SK-N-SH treated with all-trans-retinoic acid at 6 μM for 48 hours (cell line): ENCODE results near the gene NSG1.

Source experiments
- ATAC-seq: fragments of 200-7000 bp; cut with Tn5 transposase; 3 replicates; pipeline ENCODE4 v1.9.1; 2020; ENCODE audit warnings: mild to moderate bottlenecking, moderate library complexity
- ARNTL ChIP-seq: fragments of 450-650 bp; formaldehyde crosslinking; IDR thresholded peaks from 2 replicates; pipeline ENCODE4 v1.5.0; 2020; ENCODE audit warnings: low read depth, mild to moderate bottlenecking, moderate library complexity, borderline replicate concordance
- BACH2 ChIP-seq: fragments of 250-450 bp; sonication (Bioruptor Pico); IDR thresholded peaks from 2 replicates; pipeline ENCODE4 v1.9.0; 2021; ENCODE audit warnings: mild to moderate bottlenecking, borderline replicate concordance
- ESRRG ChIP-seq: fragments of 250-450 bp; sonication (Bioruptor Pico); IDR thresholded peaks from 2 replicates; pipeline ENCODE4 v1.6.1; 2021; ENCODE audit warnings: mild to moderate bottlenecking
- GLIS3 ChIP-seq: fragments of 250-450 bp; sonication (Bioruptor Pico); IDR thresholded peaks from 2 replicates; pipeline ENCODE4 v1.5.0; 2020; ENCODE audit warnings: mild to moderate bottlenecking, moderate library complexity
- ISL1 ChIP-seq: fragments of 250-450 bp; sonication (Bioruptor Pico); IDR thresholded peaks from 2 replicates; pipeline ENCODE4 v2.1.2; 2022; ENCODE audit warnings: mild to moderate bottlenecking, moderate library complexity
- PPARA ChIP-seq: fragments of 250-450 bp; sonication (Bioruptor Pico); IDR thresholded peaks from 2 replicates; pipeline ENCODE4 v1.5.0; 2020; ENCODE audit warnings: mild to moderate bottlenecking, borderline replicate concordance
- SNAI2 ChIP-seq: fragments of 250-450 bp; sonication (Bioruptor Pico); IDR thresholded peaks from 2 replicates; pipeline ENCODE4 v1.5.0; 2020; ENCODE audit warnings: mild to moderate bottlenecking, moderate library complexity
- TCF4 ChIP-seq: fragments of 250-450 bp; sonication (Bioruptor Pico); IDR thresholded peaks from 2 replicates; pipeline ENCODE4 v1.8.0; 2021; ENCODE audit warnings: mild to moderate bottlenecking, moderate library complexity, borderline replicate concordance
- TOX ChIP-seq: fragments of 250-450 bp; sonication (Bioruptor Pico); IDR thresholded peaks from 2 replicates; pipeline ENCODE4 v1.8.0; 2021; ENCODE audit warnings: mild to moderate bottlenecking, moderate library complexity, borderline replicate concordance
- ZC3H10 ChIP-seq: fragments of 250-450 bp; sonication (Bioruptor Pico); IDR thresholded peaks from 2 replicates; pipeline ENCODE4 v1.5.1; 2021; ENCODE audit warnings: mild to moderate bottlenecking, moderate library complexity
- ZFP3 ChIP-seq: fragments of 250-450 bp; sonication (Bioruptor Pico); IDR thresholded peaks from 2 replicates; pipeline ENCODE4 v1.5.0; 2020; ENCODE audit warnings: mild to moderate bottlenecking, moderate library complexity
- ZNF565 ChIP-seq: fragments of 450-650 bp; formaldehyde crosslinking; conservative IDR thresholded peaks from 2 replicates; pipeline ENCODE4 v1.5.0; 2020; ENCODE audit warnings: low read depth, mild to moderate bottlenecking, moderate library complexity
- ZNF70 ChIP-seq: fragments of 450-650 bp; formaldehyde crosslinking; IDR thresholded peaks from 2 replicates; pipeline ENCODE4 v1.5.0; 2020; ENCODE audit warnings: mild to moderate bottlenecking, moderate library complexity
- ZNF8 ChIP-seq: fragments of 450-650 bp; formaldehyde crosslinking; IDR thresholded peaks from 2 replicates; pipeline ENCODE4 v1.5.0; 2020; ENCODE audit warnings: mild to moderate bottlenecking, moderate library complexity
- TF ChIP-seq, protein P1 (sequence below): fragments of 250-450 bp; sonication (Bioruptor Pico); IDR thresholded peaks from 2 replicates; pipeline ENCODE4 v1.8.0; 2020; ENCODE audit warnings: mild to moderate bottlenecking, moderate library complexity, borderline replicate concordance
- TF ChIP-seq, protein P2 (sequence below): fragments of 250-450 bp; sonication (Bioruptor Pico); IDR thresholded peaks from 2 replicates; pipeline ENCODE4 v1.5.1; 2021; ENCODE audit warnings: mild to moderate bottlenecking, moderate library complexity
- TF ChIP-seq, protein P3 (sequence below): fragments of 250-450 bp; sonication (Bioruptor Pico); IDR thresholded peaks from 2 replicates; pipeline ENCODE4 v1.5.1; 2020; ENCODE audit warnings: low read depth, mild to moderate bottlenecking, moderate library complexity
- TF ChIP-seq, protein P4 (sequence below): fragments of 250-450 bp; sonication (Bioruptor Pico); IDR thresholded peaks from 2 replicates; pipeline ENCODE4 v1.5.0; 2020; ENCODE audit warnings: mild to moderate bottlenecking, moderate library complexity

NSG1 gene

DNA sequence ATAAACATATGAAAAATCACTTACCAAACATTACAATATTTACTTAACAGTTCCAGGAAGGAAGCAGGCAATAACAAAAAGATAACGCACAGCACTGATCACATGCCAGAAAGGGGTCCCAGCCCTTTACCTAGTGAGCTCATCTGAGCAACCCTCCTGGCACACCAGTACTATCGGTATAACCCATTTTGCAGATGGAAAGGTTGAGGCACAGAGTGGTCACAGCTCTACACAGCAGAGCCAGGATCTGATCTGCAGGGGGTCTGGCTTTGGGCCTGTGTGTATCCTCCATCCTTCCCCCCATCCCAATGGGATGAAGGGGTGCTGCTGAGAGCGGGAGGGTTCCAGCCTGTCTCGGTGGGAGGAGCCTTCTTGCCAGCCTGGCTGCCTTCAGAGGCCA is 5.0 kb downstream of the NSG1 start:
- no peak for ATAC-seq
- TF ChIP-seq, protein P1, sequence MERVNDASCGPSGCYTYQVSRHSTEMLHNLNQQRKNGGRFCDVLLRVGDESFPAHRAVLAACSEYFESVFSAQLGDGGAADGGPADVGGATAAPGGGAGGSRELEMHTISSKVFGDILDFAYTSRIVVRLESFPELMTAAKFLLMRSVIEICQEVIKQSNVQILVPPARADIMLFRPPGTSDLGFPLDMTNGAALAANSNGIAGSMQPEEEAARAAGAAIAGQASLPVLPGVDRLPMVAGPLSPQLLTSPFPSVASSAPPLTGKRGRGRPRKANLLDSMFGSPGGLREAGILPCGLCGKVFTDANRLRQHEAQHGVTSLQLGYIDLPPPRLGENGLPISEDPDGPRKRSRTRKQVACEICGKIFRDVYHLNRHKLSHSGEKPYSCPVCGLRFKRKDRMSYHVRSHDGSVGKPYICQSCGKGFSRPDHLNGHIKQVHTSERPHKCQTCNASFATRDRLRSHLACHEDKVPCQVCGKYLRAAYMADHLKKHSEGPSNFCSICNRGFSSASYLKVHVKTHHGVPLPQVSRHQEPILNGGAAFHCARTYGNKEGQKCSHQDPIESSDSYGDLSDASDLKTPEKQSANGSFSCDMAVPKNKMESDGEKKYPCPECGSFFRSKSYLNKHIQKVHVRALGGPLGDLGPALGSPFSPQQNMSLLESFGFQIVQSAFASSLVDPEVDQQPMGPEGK (CRISPR knock-in tag), result no peak

GRCh38 chr4:4392501-4393183 is 5.7 kb downstream of the NSG1 start:
- no peak for TF ChIP-seq ZNF8 (CRISPR knock-in tag)
- TF ChIP-seq, all 23 proteins: peak for 0
- no peak for ATAC-seq

- peak; percentile 84 for ATAC-seq
- TF ChIP-seq, protein P2, sequence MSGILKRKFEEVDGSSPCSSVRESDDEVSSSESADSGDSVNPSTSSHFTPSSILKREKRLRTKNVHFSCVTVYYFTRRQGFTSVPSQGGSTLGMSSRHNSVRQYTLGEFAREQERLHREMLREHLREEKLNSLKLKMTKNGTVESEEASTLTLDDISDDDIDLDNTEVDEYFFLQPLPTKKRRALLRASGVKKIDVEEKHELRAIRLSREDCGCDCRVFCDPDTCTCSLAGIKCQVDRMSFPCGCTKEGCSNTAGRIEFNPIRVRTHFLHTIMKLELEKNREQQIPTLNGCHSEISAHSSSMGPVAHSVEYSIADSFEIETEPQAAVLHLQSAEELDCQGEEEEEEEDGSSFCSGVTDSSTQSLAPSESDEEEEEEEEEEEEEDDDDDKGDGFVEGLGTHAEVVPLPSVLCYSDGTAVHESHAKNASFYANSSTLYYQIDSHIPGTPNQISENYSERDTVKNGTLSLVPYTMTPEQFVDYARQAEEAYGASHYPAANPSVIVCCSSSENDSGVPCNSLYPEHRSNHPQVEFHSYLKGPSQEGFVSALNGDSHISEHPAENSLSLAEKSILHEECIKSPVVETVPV (CRISPR knock-in tag), result no peak
- TF ChIP-seq BACH2 (CRISPR knock-in tag) (no peak), TCF4 (CRISPR knock-in tag) (peak; percentile 27; the same call in 1 of the 2 replicates), ZNF565 (CRISPR knock-in tag) (no peak), ZNF70 (no peak), ESRRG (no peak), PPARA (CRISPR knock-in tag) (no peak), ZFP3 (CRISPR knock-in tag) (peak; percentile 93), ZC3H10 (CRISPR knock-in tag) (no peak), ARNTL (CRISPR knock-in tag) (no peak), GLIS3 (no peak), ZNF8 (CRISPR knock-in tag) (no peak), ISL1 (peak; percentile 89), SNAI2 (0 out of 2 replicates have a peak, but pooled peaks have one; percentile 21)
- TF ChIP-seq, protein P3, sequence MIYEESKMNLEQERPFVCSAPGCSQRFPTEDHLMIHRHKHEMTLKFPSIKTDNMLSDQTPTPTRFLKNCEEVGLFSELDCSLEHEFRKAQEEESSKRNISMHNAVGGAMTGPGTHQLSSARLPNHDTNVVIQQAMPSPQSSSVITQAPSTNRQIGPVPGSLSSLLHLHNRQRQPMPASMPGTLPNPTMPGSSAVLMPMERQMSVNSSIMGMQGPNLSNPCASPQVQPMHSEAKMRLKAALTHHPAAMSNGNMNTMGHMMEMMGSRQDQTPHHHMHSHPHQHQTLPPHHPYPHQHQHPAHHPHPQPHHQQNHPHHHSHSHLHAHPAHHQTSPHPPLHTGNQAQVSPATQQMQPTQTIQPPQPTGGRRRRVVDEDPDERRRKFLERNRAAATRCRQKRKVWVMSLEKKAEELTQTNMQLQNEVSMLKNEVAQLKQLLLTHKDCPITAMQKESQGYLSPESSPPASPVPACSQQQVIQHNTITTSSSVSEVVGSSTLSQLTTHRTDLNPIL (CRISPR knock-in tag), result no peak
These were observed 7.7 kb downstream of the NSG1 start for GRCh38 chr4:4394644-4395043.

DNA sequence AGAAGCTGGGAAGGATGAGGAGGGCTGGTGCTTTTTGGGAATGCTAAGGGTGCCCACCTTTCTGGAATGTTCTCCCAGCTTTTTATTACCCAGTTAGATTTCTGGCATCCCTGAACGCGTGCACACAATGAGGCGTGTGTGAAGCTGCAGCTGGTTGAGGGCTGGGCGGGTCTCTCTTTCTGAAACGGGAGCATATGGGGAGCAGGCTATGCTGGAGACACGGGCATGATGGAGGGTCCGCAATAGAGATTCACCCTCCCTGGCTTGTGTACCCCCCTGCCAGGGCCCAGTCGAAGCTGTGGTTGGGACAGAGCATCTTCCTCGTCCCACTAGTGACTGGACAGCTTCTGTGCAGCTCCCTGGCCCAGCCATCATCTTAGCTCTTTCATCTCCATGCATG is 8.5 kb downstream of the NSG1 start:
- TF ChIP-seq, protein P3 (CRISPR knock-in tag), result no peak
- TF ChIP-seq ZNF8 (CRISPR knock-in tag) (no peak), BACH2 (CRISPR knock-in tag) (no peak), ZC3H10 (CRISPR knock-in tag) (no peak), ESRRG (no peak), SNAI2 (no peak), ISL1 (no peak), ARNTL (CRISPR knock-in tag) (no peak), TOX (no peak)
- TF ChIP-seq, protein P4, sequence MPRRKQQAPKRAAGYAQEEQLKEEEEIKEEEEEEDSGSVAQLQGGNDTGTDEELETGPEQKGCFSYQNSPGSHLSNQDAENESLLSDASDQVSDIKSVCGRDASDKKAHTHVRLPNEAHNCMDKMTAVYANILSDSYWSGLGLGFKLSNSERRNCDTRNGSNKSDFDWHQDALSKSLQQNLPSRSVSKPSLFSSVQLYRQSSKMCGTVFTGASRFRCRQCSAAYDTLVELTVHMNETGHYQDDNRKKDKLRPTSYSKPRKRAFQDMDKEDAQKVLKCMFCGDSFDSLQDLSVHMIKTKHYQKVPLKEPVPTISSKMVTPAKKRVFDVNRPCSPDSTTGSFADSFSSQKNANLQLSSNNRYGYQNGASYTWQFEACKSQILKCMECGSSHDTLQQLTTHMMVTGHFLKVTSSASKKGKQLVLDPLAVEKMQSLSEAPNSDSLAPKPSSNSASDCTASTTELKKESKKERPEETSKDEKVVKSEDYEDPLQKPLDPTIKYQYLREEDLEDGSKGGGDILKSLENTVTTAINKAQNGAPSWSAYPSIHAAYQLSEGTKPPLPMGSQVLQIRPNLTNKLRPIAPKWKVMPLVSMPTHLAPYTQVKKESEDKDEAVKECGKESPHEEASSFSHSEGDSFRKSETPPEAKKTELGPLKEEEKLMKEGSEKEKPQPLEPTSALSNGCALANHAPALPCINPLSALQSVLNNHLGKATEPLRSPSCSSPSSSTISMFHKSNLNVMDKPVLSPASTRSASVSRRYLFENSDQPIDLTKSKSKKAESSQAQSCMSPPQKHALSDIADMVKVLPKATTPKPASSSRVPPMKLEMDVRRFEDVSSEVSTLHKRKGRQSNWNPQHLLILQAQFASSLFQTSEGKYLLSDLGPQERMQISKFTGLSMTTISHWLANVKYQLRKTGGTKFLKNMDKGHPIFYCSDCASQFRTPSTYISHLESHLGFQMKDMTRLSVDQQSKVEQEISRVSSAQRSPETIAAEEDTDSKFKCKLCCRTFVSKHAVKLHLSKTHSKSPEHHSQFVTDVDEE, result no peak
- TF ChIP-seq, protein P1 (CRISPR knock-in tag), result no peak
- no peak for ATAC-seq
